ENCODE measurements around the gene SSBP2.
"Not testable (repeated sequence)": the region's sequence is repeated elsewhere in the genome, so short reads cannot be mapped to it uniquely, and the experiment has no call there.

SSBP2 gene

GRCh38 chr5:81685471-81685870 lies 65.4 kb downstream of the SSBP2 start:
- Histone ChIP-seq H2AFZ (ENCODE audit: low read length, unreplicated experiment) (no peak overlapping the region), H3K79me2 (ENCODE audit: control insufficient read depth, insufficient read depth, low read length, unreplicated experiment) (no peaks in the 10 kb centered on the region), H3K4me3 (ENCODE audit: low read depth, low read length) (no peak overlapping the region), H3K27ac (ENCODE audit: low read depth, low read length) (no peak overlapping the region), H3K4me1 (ENCODE audit: control insufficient read depth, insufficient read depth, low read length, unreplicated experiment) (no peaks in the 10 kb centered on the region), H3K27me3 (ENCODE audit: insufficient read depth, low read length) (no peaks in the 10 kb centered on the region), H3K36me3 (ENCODE audit: insufficient read depth, low read length) (peaks cover 3% of the 10 kb centered on the region; the same call in 1 of the 2 replicates)

- Histone ChIP-seq H3K27me3 (ENCODE audit: insufficient read depth, low read length) (no peaks in the 10 kb centered on the region), H3K27ac (ENCODE audit: low read depth, low read length) (no peak overlapping the region), H2AFZ (ENCODE audit: low read length, unreplicated experiment) (no peak overlapping the region), H3K36me3 (ENCODE audit: insufficient read depth, low read length) (no peaks in the 10 kb centered on the region; the same call in 1 of the 2 replicates), H3K4me3 (ENCODE audit: low read depth, low read length) (no peak overlapping the region), H3K79me2 (ENCODE audit: control insufficient read depth, insufficient read depth, low read length, unreplicated experiment) (no peaks in the 10 kb centered on the region), H3K4me1 (ENCODE audit: control insufficient read depth, insufficient read depth, low read length, unreplicated experiment) (no peaks in the 10 kb centered on the region)
These were observed 71.0 kb downstream of the SSBP2 start for GRCh38 chr5:81679885-81680284.

GRCh38 chr5:81675420-81675819 lies 75.5 kb downstream of the SSBP2 start:
- H3K27ac ChIP-seq (ENCODE audit: low read depth, low read length): no peak overlapping the region
- H2AFZ ChIP-seq (ENCODE audit: low read length, unreplicated experiment): no peak overlapping the region
- no peaks in the 10 kb centered on the region for H3K27me3 ChIP-seq (ENCODE audit: insufficient read depth, low read length)
- no peaks in the 10 kb centered on the region for H3K36me3 ChIP-seq (ENCODE audit: insufficient read depth, low read length)
- no peak overlapping the region for H3K4me3 ChIP-seq (ENCODE audit: low read depth, low read length)
- H3K4me1 ChIP-seq (ENCODE audit: control insufficient read depth, insufficient read depth, low read length, unreplicated experiment): no peaks in the 10 kb centered on the region
- H3K79me2 ChIP-seq (ENCODE audit: control insufficient read depth, insufficient read depth, low read length, unreplicated experiment): no peaks in the 10 kb centered on the region

GRCh38 chr5:81665795-81666194 lies 85.1 kb downstream of the SSBP2 start:
- Histone ChIP-seq H2AFZ (ENCODE audit: low read length, unreplicated experiment) (no peak overlapping the region), H3K79me2 (ENCODE audit: control insufficient read depth, insufficient read depth, low read length, unreplicated experiment) (peaks cover 2% of the 10 kb centered on the region), H3K27ac (ENCODE audit: low read depth, low read length) (no peak overlapping the region), H3K4me1 (ENCODE audit: control insufficient read depth, insufficient read depth, low read length, unreplicated experiment) (no peaks in the 10 kb centered on the region), H3K4me3 (ENCODE audit: low read depth, low read length) (no peak overlapping the region), H3K27me3 (ENCODE audit: insufficient read depth, low read length) (no peaks in the 10 kb centered on the region), H3K36me3 (ENCODE audit: insufficient read depth, low read length) (no peaks in the 10 kb centered on the region)

GRCh38 chr5:81660624-81661023 lies 90.3 kb downstream of the SSBP2 start:
- not testable (repeated sequence) for H3K4me1 ChIP-seq (ENCODE audit: control insufficient read depth, insufficient read depth, low read length, unreplicated experiment); H3K4me3 ChIP-seq (ENCODE audit: low read depth, low read length); H3K79me2 ChIP-seq (ENCODE audit: control insufficient read depth, insufficient read depth, low read length, unreplicated experiment); H2AFZ ChIP-seq (ENCODE audit: low read length, unreplicated experiment); H3K27ac ChIP-seq (ENCODE audit: low read depth, low read length); H3K36me3 ChIP-seq (ENCODE audit: insufficient read depth, low read length); H3K27me3 ChIP-seq (ENCODE audit: insufficient read depth, low read length)

GRCh38 chr5:81657386-81657785 lies 93.5 kb downstream of the SSBP2 start:
- peaks cover 2% of the 10 kb centered on the region for H3K79me2 ChIP-seq (ENCODE audit: control insufficient read depth, insufficient read depth, low read length, unreplicated experiment)
- H3K27me3 ChIP-seq (ENCODE audit: insufficient read depth, low read length): no peaks in the 10 kb centered on the region
- no peak overlapping the region for H3K4me3 ChIP-seq (ENCODE audit: low read depth, low read length)
- H2AFZ ChIP-seq (ENCODE audit: low read length, unreplicated experiment): no peak overlapping the region
- no peaks in the 10 kb centered on the region for H3K36me3 ChIP-seq (ENCODE audit: insufficient read depth, low read length)
- H3K27ac ChIP-seq (ENCODE audit: low read depth, low read length): no peak overlapping the region
- H3K4me1 ChIP-seq (ENCODE audit: control insufficient read depth, insufficient read depth, low read length, unreplicated experiment): no peaks in the 10 kb centered on the region

GRCh38 chr5:81656783-81657182 lies 94.1 kb downstream of the SSBP2 start:
- H2AFZ ChIP-seq (ENCODE audit: low read length, unreplicated experiment): no peak overlapping the region
- peaks cover 2% of the 10 kb centered on the region for H3K79me2 ChIP-seq (ENCODE audit: control insufficient read depth, insufficient read depth, low read length, unreplicated experiment)
- H3K27ac ChIP-seq (ENCODE audit: low read depth, low read length): no peak overlapping the region
- H3K27me3 ChIP-seq (ENCODE audit: insufficient read depth, low read length): no peaks in the 10 kb centered on the region
- H3K36me3 ChIP-seq (ENCODE audit: insufficient read depth, low read length): no peaks in the 10 kb centered on the region
- no peaks in the 10 kb centered on the region for H3K4me1 ChIP-seq (ENCODE audit: control insufficient read depth, insufficient read depth, low read length, unreplicated experiment)
- H3K4me3 ChIP-seq (ENCODE audit: low read depth, low read length): no peak overlapping the region

- Histone ChIP-seq H3K79me2 (ENCODE audit: control insufficient read depth, insufficient read depth, low read length, unreplicated experiment) (no peaks in the 10 kb centered on the region), H3K4me1 (ENCODE audit: control insufficient read depth, insufficient read depth, low read length, unreplicated experiment) (no peaks in the 10 kb centered on the region), H3K27ac (ENCODE audit: low read depth, low read length) (no peak overlapping the region)
These were observed 99.9 kb downstream of the SSBP2 start for GRCh38 chr5:81650987-81651386.

GRCh38 chr5:81646469-81646995 lies 104.4 kb downstream of the SSBP2 start:
- Histone ChIP-seq H2AFZ (ENCODE audit: low read length, unreplicated experiment) (no peak overlapping the region), H3K4me1 (ENCODE audit: control insufficient read depth, insufficient read depth, low read length, unreplicated experiment) (no peaks in the 10 kb centered on the region), H3K36me3 (ENCODE audit: insufficient read depth, low read length) (no peaks in the 10 kb centered on the region), H3K27ac (ENCODE audit: low read depth, low read length) (no peak overlapping the region), H3K4me3 (ENCODE audit: low read depth, low read length) (no peak overlapping the region), H3K79me2 (ENCODE audit: control insufficient read depth, insufficient read depth, low read length, unreplicated experiment) (no peaks in the 10 kb centered on the region), H3K27me3 (ENCODE audit: insufficient read depth, low read length) (no peaks in the 10 kb centered on the region)

More at GRCh38 chr5:81650987-81651386, 99.9 kb downstream of the SSBP2 start:
- H3K27me3 ChIP-seq (ENCODE audit: insufficient read depth, low read length): no peaks in the 10 kb centered on the region
- no peaks in the 10 kb centered on the region for H3K36me3 ChIP-seq (ENCODE audit: insufficient read depth, low read length)
- no peak overlapping the region for H3K4me3 ChIP-seq (ENCODE audit: low read depth, low read length)
- H2AFZ ChIP-seq (ENCODE audit: low read length, unreplicated experiment): no peak overlapping the region

GRCh38 chr5:81642210-81642609 lies 108.7 kb downstream of the SSBP2 start:
- Histone ChIP-seq H3K36me3 (ENCODE audit: insufficient read depth, low read length) (no peaks in the 10 kb centered on the region), H2AFZ (ENCODE audit: low read length, unreplicated experiment) (no peak overlapping the region), H3K4me3 (ENCODE audit: low read depth, low read length) (no peak overlapping the region), H3K79me2 (ENCODE audit: control insufficient read depth, insufficient read depth, low read length, unreplicated experiment) (no peaks in the 10 kb centered on the region), H3K4me1 (ENCODE audit: control insufficient read depth, insufficient read depth, low read length, unreplicated experiment) (peaks cover 13% of the 10 kb centered on the region), H3K27ac (ENCODE audit: low read depth, low read length) (no peak overlapping the region), H3K27me3 (ENCODE audit: insufficient read depth, low read length) (no peaks in the 10 kb centered on the region)

GRCh38 chr5:81639556-81639955 lies 111.3 kb downstream of the SSBP2 start:
- 0 out of 2 replicates have a peak, but pooled peaks cover 4% of the 10 kb centered on the region for H3K36me3 ChIP-seq (ENCODE audit: insufficient read depth, low read length)
- H3K4me3 ChIP-seq (ENCODE audit: low read depth, low read length): no peak overlapping the region
- H3K79me2 ChIP-seq (ENCODE audit: control insufficient read depth, insufficient read depth, low read length, unreplicated experiment): no peaks in the 10 kb centered on the region
- H3K4me1 ChIP-seq (ENCODE audit: control insufficient read depth, insufficient read depth, low read length, unreplicated experiment): peaks cover 13% of the 10 kb centered on the region
- no peak overlapping the region for H2AFZ ChIP-seq (ENCODE audit: low read length, unreplicated experiment)
- no peak overlapping the region for H3K27ac ChIP-seq (ENCODE audit: low read depth, low read length)
- no peaks in the 10 kb centered on the region for H3K27me3 ChIP-seq (ENCODE audit: insufficient read depth, low read length)
